ENCODE measurements around the gene HLCS. TPM values are rescaled to one million over a fixed set of nuclear protein-coding genes. Genes with fewer than 3 reads are reported as not detected.
"Not testable (repeated sequence)": the region's sequence is repeated elsewhere in the genome, so short reads cannot be mapped to it uniquely, and the experiment has no call there.

Gene HLCS
- total RNA-seq, 1 experiment from 2014 or later, result 33.1 TPM

DNA sequence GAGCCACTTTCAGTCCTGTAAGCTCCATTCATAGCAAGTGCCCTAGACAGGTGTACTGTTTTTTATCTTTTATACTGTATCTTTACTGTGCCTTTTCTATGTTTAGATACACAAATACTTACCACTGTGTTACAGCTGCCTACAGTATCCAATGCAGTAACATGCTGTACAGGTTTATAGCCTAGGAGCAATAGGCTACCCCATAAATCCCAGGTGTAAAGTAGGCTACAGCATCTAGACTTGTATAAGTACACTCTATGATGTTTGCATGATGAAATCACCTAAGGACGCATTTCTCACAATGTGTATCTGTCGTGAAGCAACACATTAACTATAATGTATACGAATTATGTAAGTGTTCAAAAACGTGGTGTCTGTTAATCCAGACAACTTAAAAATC lies 10.7 kb downstream of the HLCS start:
- DNase-seq (ENCODE audit: low read depth), result no peak

DNA sequence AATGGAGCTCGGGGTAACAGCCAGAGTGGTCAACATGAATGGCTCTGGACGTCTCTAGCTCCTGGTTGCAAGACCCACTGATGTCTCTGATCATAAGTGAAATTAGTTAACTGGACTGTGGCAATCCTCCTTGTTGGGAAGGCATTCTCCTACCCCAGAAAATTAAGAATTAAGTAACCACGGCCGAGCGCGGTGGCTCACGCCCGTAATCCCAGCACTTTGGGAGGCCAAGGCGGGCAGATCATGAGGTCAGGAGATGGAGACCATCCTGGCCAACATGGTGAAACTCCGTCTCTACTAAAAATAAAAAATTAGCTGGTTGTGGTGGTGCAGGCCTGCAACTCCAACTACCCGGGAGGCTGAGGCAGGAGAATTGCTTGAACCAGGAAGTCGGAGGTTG lies 14.1 kb downstream of the HLCS start:
- DNase-seq (ENCODE audit: low read depth), result not testable (repeated sequence)

DNA sequence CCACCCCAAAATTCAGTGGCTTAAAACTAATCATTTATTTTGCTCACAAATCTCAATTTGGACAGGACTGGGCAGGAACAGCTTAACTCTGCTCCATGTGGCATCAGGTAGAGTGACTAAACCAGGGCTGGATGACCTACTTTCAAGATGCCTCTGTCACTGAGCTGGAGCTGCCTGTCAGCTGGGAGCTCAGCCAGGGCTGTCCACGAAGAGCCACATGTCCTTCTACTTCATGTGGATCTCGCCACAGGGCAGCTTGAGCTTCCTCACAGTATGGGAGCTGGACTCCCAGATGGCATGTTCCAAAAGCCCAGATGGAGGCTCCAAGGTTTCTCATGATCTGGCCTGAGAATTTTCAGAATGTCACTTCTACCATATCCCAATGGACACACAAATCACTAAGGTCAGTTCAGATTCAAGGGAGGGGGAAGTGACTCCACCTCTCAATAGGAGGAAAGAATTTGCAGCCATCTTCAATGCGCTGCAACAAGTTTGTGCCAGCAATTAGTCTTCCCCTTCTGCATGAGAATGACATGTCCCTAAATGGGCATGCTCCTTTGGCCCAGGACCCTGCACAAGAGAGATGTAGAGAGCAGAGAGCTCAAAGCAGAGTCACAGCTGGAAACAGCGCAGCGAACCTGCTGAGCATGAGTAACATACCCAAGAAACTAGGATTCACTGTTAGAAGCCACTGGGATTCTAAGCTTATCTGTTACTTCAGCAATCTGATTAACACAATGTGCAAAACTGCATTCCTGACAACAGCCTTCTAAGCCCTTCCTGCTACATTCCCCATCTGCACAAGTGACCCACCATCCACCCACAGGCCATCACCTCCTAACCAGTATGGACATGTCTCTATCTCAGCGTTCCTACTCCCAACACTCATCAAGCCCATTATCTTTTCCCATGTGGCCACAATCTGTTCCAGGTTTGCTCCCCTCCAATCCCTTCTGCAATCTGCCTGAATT lies 17.0 kb downstream of the HLCS start:
- DNase-seq (ENCODE audit: low read depth), result no peak

DNA sequence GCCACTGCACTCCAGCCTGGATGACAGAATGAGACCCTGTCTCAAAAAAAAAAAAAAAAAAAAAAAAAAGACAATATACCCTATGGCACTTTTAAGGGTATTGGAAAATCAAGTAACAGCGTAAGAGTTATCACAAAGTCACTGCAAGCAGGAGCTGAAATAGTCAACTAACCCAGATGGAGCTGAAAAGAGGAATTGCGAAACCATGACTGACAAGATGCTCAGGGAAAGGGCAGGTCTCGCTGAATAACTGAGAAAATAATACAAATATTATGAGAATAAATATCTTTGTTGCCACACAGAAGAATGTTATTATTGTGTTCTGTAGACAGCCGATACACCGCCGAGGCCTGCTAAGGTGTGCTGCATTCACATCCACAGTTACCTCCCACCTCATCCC lies 17.8 kb downstream of the HLCS start:
- no peak for DNase-seq (ENCODE audit: low read depth)

DNA sequence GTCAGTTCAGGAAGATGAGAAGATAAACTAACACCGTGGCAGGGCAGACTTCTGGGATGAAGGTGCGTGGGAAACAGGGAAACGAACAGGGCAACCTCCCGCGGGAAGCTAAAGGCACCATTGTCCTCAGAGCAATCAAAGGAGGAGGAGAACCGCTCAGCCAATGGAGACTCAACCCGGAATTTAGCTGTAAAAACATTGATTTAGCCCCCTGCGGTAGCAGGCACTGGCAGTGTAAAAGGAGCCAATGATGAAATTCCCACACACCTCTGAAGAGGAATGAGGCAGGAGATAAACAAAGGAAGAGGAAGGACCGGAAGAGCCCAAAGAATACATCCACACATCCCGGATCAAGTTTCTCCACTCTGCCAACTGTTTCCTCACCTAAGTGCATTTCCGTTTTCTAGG lies 19.5 kb downstream of the HLCS start:
- no peak for DNase-seq (ENCODE audit: low read depth)

DNA sequence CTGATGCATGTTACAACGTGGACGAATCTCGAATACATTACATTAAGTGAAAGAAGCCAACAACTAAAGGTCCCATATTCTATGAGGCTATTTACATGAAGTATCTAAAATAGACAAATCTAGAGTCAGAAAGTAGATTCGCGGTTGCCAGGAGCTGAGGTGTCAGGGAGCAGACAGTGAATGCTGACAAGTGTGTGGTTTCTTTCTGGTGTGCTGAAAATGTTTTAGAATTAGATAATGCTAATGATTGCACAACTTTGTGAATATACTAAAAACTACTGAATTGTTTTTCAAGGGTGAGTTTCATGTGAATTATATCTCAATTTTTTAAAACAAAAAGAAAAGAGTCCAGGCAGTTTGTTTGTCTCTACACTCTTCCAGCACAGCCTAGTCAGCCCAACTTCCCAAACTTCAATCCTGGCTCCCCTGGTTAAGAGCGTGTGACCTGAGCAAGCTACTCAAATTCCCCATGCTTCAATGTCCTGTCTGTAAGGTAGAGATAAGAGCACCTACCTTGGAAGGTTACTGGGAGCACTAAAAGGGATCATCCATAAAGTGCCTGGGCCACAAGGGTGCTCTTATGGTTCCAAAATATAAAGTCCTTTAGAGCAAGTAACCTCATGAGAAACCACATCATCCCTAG lies 20.9 kb downstream of the HLCS start:
- DNase-seq (ENCODE audit: low read depth), result no peak

DNA sequence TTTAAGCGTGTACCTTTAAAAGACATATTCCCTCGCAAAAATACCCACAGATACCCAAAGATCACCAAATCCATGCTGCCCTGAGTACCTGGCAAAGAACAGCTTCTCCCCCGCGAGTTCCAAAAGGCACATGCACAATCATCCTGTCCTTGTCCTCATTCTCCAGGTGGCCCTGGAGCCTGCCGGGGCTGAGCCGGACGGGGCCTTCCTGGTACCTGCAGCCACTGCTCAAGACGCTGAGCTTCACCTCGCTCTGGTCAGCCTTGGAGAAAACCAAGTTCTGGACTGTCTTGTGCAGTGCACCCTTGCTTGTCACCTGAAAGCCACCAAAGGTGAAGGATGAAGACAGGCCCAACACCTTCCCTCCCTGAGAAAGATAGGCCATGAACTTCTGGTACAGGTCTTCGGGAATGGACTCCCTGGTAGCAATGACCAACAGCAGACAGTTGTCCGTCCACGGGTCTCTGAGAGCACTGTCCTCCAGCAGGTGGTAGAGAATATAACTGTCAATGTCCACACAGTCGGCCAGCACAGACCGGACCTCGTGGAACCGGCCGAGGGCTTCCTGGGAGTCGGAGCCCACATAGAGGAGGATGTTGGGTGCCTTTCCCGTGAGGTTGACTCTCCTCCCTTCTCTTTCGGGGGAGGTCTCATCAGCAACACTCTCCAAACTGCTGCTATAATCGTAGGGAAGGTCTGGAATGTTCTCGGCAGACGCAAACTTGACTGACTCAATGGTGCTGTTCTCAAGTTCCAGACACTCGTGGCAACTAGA lies 29.9 kb downstream of the HLCS start:
- DNase-seq (ENCODE audit: low read depth), result no peak

DNA sequence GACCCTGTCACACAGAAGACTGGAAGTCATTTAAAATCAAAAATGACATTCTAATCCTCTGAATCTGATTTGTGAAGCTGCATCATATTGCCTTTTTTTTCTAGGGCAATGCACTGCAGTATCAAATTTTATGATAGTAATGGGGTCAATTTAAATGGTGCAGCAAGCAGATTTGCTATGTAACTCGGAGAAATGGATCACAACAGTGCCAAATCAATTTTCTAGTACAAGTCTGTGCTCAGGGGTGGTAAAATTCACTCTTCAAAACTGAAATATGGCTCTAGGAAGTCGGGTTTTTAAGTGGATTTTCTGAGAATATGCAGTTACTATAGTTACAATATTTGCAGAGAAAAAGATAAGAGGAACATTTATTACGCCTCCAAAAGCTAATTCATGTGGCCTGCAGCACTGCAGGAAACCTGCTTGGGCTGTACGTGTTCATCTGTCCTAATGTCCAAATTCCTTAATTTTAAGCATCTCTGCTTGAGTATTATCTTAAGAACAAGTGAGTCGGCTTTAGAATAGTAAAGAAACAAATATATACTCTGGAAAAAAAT lies 31.5 kb downstream of the HLCS start:
- no peak for DNase-seq (ENCODE audit: low read depth)

DNA sequence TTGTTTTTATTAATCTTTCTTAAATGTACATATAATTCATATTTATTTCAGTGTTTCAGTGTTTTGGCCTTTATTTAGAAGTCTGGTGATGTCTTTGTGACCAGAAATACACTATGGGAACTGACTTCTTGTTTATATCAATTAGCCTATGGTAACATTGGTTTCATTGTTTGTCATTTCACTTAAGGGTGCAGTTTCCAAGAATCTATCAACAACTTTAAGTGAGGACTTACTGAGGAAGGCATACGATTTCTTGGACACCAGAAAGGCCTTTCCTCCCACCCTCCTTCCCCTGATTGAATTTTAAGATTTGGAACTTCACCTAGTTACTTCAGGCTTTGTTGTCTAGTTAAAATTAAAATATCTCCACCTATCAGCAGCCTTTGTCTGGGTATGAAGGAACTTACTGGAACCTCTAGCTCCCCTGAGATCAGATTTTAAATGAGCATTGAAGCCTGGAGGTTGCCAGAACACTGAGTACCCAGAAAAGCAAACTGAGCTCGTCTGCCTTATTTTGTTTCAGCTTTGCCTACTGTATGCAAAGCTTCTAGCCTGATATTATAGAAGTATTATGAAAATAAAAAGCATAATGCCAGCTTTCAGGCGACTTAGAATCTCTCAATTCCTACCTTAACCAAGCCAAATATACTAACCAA lies 34.2 kb downstream of the HLCS start:
- no peak for DNase-seq (ENCODE audit: low read depth)

DNA sequence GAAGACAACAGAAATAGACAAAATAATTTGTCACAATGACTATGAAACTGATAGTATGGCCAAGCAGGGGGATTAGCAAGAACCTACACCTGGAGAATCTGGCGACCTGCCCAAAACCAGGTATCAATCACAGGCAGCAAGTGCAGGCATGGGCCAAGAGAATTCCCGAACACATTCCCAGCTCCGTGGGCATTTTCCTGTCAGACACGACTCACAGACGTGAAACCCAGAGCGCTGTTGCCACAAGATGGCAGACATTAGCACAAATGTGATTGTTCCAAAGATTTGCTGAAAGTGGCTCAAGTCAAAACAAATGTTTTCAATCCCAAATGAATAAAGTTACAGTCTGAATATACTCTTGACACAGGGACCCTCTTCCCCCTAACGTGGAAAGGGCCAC lies 36.8 kb downstream of the HLCS start:
- peak; percentile 70 for DNase-seq (ENCODE audit: low read depth)

DNA sequence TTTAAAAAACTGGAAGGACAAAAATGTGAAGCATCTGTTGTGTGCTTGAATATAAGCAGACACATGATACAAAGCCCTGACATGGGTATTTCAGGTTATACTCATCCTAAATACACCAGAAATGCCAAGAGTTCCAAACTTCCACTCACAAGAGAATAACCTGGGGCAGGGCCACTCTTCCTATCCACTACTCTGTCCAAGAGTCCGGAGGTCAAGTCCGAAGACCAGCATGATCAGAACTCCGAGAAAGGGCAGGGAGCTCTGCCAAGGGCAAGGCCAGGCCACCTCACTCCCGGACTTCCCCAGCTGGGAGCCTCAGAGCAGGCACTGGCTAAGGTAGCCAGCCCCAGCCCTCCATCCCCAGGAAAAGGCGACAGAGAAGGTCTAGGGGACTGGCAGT lies 37.5 kb downstream of the HLCS start:
- DNase-seq (ENCODE audit: low read depth), result no peak

DNA sequence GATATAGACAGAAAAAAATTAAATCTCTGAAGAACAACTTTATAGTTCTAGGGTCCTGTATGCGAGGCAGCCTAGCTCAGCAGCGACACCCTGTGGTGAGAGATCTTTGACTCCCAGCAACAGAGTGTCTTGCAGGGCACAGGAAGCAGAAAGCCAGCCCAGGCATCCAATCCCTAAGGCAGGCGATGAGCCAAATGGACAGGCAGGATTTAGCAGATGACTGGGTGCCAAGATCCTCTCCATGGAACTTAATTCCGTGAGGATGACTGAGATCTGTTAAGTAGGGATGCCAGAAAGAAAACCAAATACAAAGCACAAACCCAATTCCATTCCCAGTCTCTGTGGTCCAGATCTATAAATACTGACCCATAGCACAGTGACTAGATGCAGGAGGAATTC lies 38.8 kb downstream of the HLCS start:
- peak; percentile 93 for DNase-seq (ENCODE audit: low read depth)

DNA sequence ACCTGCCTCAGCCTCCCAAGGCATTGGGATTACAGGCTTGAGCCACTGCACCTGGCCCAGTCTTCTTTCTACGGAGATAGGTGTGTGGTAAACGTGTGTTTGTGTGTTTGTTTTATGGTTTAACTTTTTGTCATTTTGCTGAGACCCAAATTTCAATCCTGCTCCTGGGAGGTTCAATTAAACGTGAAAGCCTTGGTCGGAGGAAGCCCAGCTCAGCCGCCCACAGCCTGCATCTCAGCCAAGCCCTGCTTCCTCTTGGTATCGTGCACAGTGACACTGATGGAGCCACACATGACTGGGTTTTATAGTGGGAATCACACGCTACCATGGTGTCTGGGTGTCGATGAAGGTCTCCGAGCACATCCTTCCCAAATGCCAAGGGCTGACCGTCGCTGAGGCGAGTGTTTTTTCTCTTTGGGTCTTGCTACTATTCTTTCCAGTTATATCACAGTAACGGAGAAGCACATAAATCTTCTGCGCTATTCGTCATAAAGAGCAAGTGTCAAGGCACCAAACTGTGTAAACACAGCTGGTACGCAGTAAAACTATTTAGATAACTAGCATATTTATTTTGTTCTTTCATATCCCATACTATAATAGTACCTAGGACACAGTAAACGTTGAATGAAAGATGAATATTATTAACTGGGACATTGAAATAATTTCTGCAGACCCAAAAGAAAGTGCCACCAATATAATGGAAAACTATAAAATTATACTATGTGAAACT lies 39.3 kb downstream of the HLCS start:
- DNase-seq (ENCODE audit: low read depth), result no peak

DNA sequence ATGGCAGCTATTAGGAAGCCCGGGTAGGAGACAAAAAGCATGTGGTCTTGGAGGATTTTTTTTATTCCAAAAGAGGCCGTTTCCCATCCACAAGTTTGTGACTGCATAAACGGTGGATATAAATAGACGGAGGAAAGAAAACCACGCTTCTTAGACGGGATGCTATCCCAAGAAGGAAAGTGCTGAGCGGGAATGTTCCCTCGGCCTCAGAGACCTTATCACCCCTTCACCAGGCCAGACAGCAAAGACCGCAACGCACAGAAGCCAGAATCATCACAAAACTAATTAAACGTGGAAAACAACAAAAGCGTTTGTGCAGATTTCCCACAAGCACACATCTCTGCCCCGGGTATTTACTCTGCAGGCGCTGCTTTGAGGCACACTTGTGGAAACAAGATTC lies 43.2 kb downstream of the HLCS start:
- DNase-seq (ENCODE audit: low read depth), result no peak

DNA sequence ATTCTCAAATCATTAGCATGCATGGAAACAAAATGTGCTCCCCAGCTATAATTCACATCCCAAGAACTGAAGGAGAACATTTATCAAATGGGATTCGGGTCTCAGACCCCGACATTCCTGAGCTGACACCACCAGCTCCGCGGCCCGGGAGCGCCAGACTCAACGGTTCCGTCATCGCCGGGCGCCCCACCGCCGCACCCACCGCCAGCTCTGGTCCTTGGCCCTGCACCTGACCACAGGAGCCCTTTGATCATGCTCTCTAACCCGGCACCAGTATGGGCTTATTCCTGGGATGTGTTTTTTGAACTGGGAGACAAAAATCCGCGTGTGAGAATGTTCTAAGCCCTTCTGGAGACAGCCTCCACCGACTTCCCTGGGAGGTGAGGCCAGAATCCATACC lies 43.6 kb downstream of the HLCS start:
- DNase-seq (ENCODE audit: low read depth), result no peak

DNA sequence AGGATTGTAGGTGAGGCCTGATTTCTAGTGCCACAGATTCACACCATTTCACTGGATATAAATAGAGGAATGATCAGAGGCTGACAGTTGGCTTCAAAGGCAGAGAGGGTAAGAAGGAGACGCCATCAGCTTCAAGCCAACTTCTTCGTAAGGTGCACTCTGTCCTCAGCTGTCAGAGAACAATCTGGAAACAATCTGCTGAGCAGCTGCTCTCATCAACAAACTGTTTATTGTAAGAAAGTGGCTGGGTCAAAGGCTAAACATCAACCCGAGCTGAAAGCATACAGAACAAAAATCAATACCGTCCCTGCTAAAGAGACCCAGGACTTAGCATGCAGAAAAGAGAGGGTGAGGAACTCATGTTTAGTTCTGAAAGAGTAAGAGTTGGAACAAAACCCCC lies 48.2 kb downstream of the HLCS start:
- no peak for DNase-seq (ENCODE audit: low read depth)

DNA sequence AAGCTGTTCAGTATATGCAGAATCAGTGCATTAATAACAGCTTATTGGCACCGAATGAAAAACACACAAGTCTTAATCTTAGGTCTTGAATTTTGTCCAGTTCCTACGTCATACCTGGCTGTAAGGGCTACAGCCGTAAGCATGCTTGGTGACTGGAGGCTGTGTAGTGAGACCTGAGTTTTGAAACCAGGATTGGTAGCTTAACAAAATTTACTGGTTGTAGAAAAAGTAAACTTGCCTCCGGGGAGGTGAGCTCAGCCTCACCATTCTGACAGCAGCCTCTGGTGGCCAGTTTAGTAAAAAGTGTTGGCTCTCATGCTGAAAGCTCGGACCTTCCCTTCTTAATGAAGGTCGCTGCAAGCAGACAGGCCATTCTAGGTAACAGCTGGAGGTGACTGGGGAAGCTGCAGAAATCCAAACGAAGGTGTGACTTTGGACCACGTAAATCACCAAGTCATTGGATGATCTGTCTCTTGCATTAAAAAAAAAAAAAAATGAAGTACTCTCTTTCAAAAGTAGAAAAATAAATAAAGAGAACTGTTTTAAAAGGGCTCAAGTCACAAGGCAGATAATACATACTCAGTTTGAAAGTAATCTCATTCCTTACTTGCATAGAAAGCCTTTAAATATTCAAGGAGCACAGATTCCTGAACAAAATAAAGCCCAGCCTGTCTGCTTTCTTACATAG lies 48.9 kb downstream of the HLCS start:
- peak; percentile 75 for DNase-seq (ENCODE audit: low read depth)

DNA sequence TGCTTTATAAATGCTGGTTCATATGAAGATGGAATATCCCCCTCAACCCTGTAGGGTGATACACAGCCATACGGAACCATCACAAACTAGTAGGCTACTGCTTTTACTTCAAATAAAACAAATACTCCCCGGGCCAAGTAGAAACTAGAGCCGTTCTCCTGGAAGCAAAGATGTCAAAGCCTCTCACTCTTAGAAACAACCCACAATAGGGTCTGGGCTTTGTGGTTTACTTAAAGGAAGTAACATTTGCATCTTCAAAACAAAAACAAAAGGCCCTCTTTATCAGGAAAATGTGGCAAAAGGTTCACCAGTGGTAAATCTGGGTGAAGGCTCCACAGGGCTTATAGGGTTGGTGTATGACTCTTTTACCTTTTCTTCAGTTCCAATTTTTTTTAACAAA lies 49.8 kb downstream of the HLCS start:
- DNase-seq (ENCODE audit: low read depth), result no peak

DNA sequence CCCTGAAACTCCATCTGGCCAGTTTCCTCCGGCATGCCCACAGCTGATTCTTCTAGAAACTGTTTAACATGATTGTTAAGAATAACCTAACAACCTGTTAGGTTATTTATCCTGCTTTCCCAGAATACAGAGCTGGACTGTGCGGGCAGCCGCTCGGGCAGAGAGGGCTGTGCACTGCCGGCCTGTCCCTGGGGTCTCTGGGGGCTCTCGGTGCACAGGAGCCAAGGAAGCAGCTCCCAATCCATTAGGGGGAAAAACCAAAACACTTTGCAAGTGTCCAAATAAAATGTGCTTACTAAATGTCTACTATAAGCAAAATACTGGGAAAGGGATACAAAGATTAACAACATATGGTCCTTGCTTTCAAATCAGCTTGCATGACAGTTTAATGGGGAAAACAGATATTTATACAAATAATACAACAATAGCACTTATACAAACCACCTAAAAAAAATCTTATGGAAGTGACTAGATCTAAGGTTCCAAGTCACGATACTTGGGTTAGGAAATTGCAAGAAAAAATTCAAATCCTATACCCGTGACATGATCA lies 50.7 kb downstream of the HLCS start:
- no peak for DNase-seq (ENCODE audit: low read depth)
